Measurements from ENCODE around the gene L3MBTL4.

L3MBTL4 gene

GRCh38 chr18:5977022-5977421 lies 437.7 kb downstream of the L3MBTL4 start:
- no peak for DNase-seq

GRCh38 chr18:5975111-5976002 lies 439.4 kb downstream of the L3MBTL4 start:
- DNase-seq, result no peak

GRCh38 chr18:5974696-5975095 lies 440.0 kb downstream of the L3MBTL4 start:
- no peak for DNase-seq

GRCh38 chr18:5973099-5973498 lies 441.6 kb downstream of the L3MBTL4 start:
- DNase-seq, result no peak

GRCh38 chr18:5972298-5972697 lies 442.4 kb downstream of the L3MBTL4 start:
- no peak for DNase-seq

- DNase-seq, result no peak
Measured at GRCh38 chr18:5969989-5970403, 444.7 kb downstream of the L3MBTL4 start.

- DNase-seq, result no peak
Measured at GRCh38 chr18:5969355-5969988, 445.2 kb downstream of the L3MBTL4 start.

- DNase-seq, result no peak
Measured at GRCh38 chr18:5967666-5968065, 447.0 kb downstream of the L3MBTL4 start.

GRCh38 chr18:5967007-5967406 lies 447.7 kb downstream of the L3MBTL4 start:
- DNase-seq, result no peak

- no peak for DNase-seq
Measured at GRCh38 chr18:5966514-5966913, 448.2 kb downstream of the L3MBTL4 start.

- DNase-seq, result no peak
Measured at GRCh38 chr18:5964996-5965395, 449.7 kb downstream of the L3MBTL4 start.

- DNase-seq, result no peak
Measured at GRCh38 chr18:5964596-5964995, 450.1 kb downstream of the L3MBTL4 start.

GRCh38 chr18:5964108-5964507 lies 450.6 kb downstream of the L3MBTL4 start:
- DNase-seq, result no peak

- DNase-seq, result no peak
Measured at GRCh38 chr18:5963267-5963666, 451.4 kb downstream of the L3MBTL4 start.

- no peak for DNase-seq
Measured at GRCh38 chr18:5962362-5962761, 452.3 kb downstream of the L3MBTL4 start.

- DNase-seq, result no peak
Measured at GRCh38 chr18:5961828-5962150, 452.9 kb downstream of the L3MBTL4 start.

- DNase-seq, result no peak
Measured at GRCh38 chr18:5961097-5961827, 453.4 kb downstream of the L3MBTL4 start.

- no peak for DNase-seq
Measured at GRCh38 chr18:5958822-5959221, 455.9 kb downstream of the L3MBTL4 start.

GRCh38 chr18:5955861-5956260 lies 458.9 kb downstream of the L3MBTL4 start:
- DNase-seq, result no peak

- no peak for DNase-seq
Measured at GRCh38 chr18:5951515-5952091, 463.1 kb downstream of the L3MBTL4 start.

- no peak for DNase-seq
Measured at GRCh38 chr18:5948781-5949180, 465.9 kb downstream of the L3MBTL4 start.

- DNase-seq, result no peak
Measured at GRCh38 chr18:5948237-5948636, 466.5 kb downstream of the L3MBTL4 start.

GRCh38 chr18:5944448-5944847 lies 470.3 kb downstream of the L3MBTL4 start:
- no peak for DNase-seq
